ENCODE results near the gene UMAD1. TPM values are rescaled to one million over a fixed set of nuclear protein-coding genes. Genes with fewer than 3 reads are reported as not detected.

Gene UMAD1
- total RNA-seq, 1 donor from 2014 or later, result 9.3 TPM

DNA sequence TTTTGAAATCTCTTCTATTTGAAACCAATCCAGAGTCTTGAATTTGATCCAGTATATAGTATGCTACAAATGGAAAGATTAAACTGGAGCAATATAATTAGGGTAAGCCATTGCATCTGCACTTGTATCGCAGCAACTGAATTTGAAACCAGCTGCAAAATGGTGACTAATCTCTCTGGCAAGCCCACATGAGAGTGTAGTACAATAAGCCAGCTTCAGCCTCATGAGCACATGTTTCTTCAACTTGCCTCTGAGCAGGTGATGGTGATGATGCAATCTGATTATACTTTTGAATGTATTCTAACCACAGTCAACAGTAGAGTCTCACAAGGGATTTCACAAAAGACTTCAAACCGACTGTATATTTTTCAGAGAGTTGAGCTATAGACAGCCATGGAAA lies 78.7 kb downstream of the UMAD1 start:
- peak overlapping the region; percentile 97 for H3K27ac Mint-ChIP-seq (ENCODE audit: unreplicated experiment)
- H4K20me1 ChIP-seq (ENCODE audit: insufficient read depth, low read length), result no peaks in the 10 kb centered on the region
- no peaks in the 10 kb centered on the region for H3K9me3 ChIP-seq (ENCODE audit: insufficient read depth, low read depth, low read length)
- H3K27me3 ChIP-seq (ENCODE audit: insufficient read depth, low read length), result no peaks in the 10 kb centered on the region
- DNase-seq (ENCODE audit: low read depth) (peak; percentile 98), FAIRE-seq (no peak)
- no peaks in the 10 kb centered on the region for H3K27me3 Mint-ChIP-seq (ENCODE audit: low read depth, unreplicated experiment)
- H3K9ac ChIP-seq (ENCODE audit: low read length), result no peak overlapping the region
- no peaks in the 10 kb centered on the region for H3K9me3 Mint-ChIP-seq (ENCODE audit: unreplicated experiment)
- no peaks in the 10 kb centered on the region for H3K36me3 ChIP-seq (ENCODE audit: insufficient read depth, low read length)
- peak overlapping the region; percentile 14 for H3K27ac ChIP-seq (ENCODE audit: low read depth, low read length)
- no peak overlapping the region for H2AFZ ChIP-seq (ENCODE audit: low read depth, low read length)
- H3K4me2 ChIP-seq (ENCODE audit: low read length), result peak overlapping the region; percentile 37
- peaks cover 7% of the 10 kb centered on the region for H3K4me1 ChIP-seq (ENCODE audit: insufficient read depth, low read length)
- TF ChIP-seq CTCF (IDR thresholded peaks at IDR 0.05; ENCODE audit: insufficient read depth, low read depth, low read length) (no peak), EZH2 (IDR thresholded peaks at IDR 0.05; ENCODE audit: insufficient read depth, low read length) (no peak)
- no peak overlapping the region for H3K4me3 ChIP-seq (ENCODE audit: insufficient read depth, low read depth, low read length)
- peaks cover 2% of the 10 kb centered on the region for H3K36me3 Mint-ChIP-seq (ENCODE audit: low read depth, unreplicated experiment)
- peaks cover 17% of the 10 kb centered on the region for H3K4me1 Mint-ChIP-seq (ENCODE audit: low read depth, unreplicated experiment)
- H3K4me3 Mint-ChIP-seq (ENCODE audit: unreplicated experiment), result no peak overlapping the region
- no peaks in the 10 kb centered on the region for H3K79me2 ChIP-seq (ENCODE audit: insufficient read depth, low read length)

GRCh38 chr7:7720193-7720592 lies 79.6 kb downstream of the UMAD1 start:
- Histone ChIP-seq H3K4me2 (ENCODE audit: low read length) (no peak overlapping the region), H3K79me2 (ENCODE audit: insufficient read depth, low read length) (no peaks in the 10 kb centered on the region), H2AFZ (ENCODE audit: low read depth, low read length) (no peak overlapping the region), H3K9ac (ENCODE audit: low read length) (no peak overlapping the region), H3K27ac (ENCODE audit: low read depth, low read length) (no peak overlapping the region), H3K4me3 (ENCODE audit: insufficient read depth, low read depth, low read length) (no peak overlapping the region), H3K9me3 (ENCODE audit: insufficient read depth, low read depth, low read length) (no peaks in the 10 kb centered on the region), H3K36me3 (ENCODE audit: insufficient read depth, low read length) (no peaks in the 10 kb centered on the region), H3K27me3 (ENCODE audit: insufficient read depth, low read length) (no peaks in the 10 kb centered on the region), H3K4me1 (ENCODE audit: insufficient read depth, low read length) (peaks cover 7% of the 10 kb centered on the region), H4K20me1 (ENCODE audit: insufficient read depth, low read length) (no peaks in the 10 kb centered on the region)
- no peak overlapping the region for H3K4me3 Mint-ChIP-seq (ENCODE audit: unreplicated experiment)
- H3K27ac Mint-ChIP-seq (ENCODE audit: unreplicated experiment), result no peak overlapping the region
- no peak for FAIRE-seq
- H3K27me3 Mint-ChIP-seq (ENCODE audit: low read depth, unreplicated experiment), result no peaks in the 10 kb centered on the region
- no peaks in the 10 kb centered on the region for H3K9me3 Mint-ChIP-seq (ENCODE audit: unreplicated experiment)
- no peak for DNase-seq (ENCODE audit: low read depth)
- TF ChIP-seq EZH2 (IDR thresholded peaks at IDR 0.05; ENCODE audit: insufficient read depth, low read length) (no peak), CTCF (IDR thresholded peaks at IDR 0.05; ENCODE audit: insufficient read depth, low read depth, low read length) (no peak)
- H3K4me1 Mint-ChIP-seq (ENCODE audit: low read depth, unreplicated experiment), result peaks cover 17% of the 10 kb centered on the region
- H3K36me3 Mint-ChIP-seq (ENCODE audit: low read depth, unreplicated experiment), result peaks cover 2% of the 10 kb centered on the region

GRCh38 chr7:7720750-7721621 lies 80.4 kb downstream of the UMAD1 start:
- Histone ChIP-seq H3K9ac (ENCODE audit: low read length) (no peak overlapping the region), H3K27me3 (ENCODE audit: insufficient read depth, low read length) (no peaks in the 10 kb centered on the region), H3K4me3 (ENCODE audit: insufficient read depth, low read depth, low read length) (no peak overlapping the region), H3K9me3 (ENCODE audit: insufficient read depth, low read depth, low read length) (no peaks in the 10 kb centered on the region), H2AFZ (ENCODE audit: low read depth, low read length) (no peak overlapping the region), H3K79me2 (ENCODE audit: insufficient read depth, low read length) (no peaks in the 10 kb centered on the region), H3K36me3 (ENCODE audit: insufficient read depth, low read length) (no peaks in the 10 kb centered on the region), H4K20me1 (ENCODE audit: insufficient read depth, low read length) (no peaks in the 10 kb centered on the region), H3K27ac (ENCODE audit: low read depth, low read length) (no peak overlapping the region), H3K4me2 (ENCODE audit: low read length) (no peak overlapping the region), H3K4me1 (ENCODE audit: insufficient read depth, low read length) (peaks cover 7% of the 10 kb centered on the region)
- Mint-ChIP-seq H3K27me3 (ENCODE audit: low read depth, unreplicated experiment) (no peaks in the 10 kb centered on the region), H3K4me3 (ENCODE audit: unreplicated experiment) (no peak overlapping the region), H3K9me3 (ENCODE audit: unreplicated experiment) (peaks cover 2% of the 10 kb centered on the region), H3K4me1 (ENCODE audit: low read depth, unreplicated experiment) (peaks cover 17% of the 10 kb centered on the region), H3K36me3 (ENCODE audit: low read depth, unreplicated experiment) (peaks cover 5% of the 10 kb centered on the region), H3K27ac (ENCODE audit: unreplicated experiment) (no peak overlapping the region)
- TF ChIP-seq CTCF (IDR thresholded peaks at IDR 0.05; ENCODE audit: insufficient read depth, low read depth, low read length) (no peak), EZH2 (IDR thresholded peaks at IDR 0.05; ENCODE audit: insufficient read depth, low read length) (no peak)
- DNase-seq (ENCODE audit: low read depth) (no peak), FAIRE-seq (no peak)
